LNCAP (cell line): Measurements from ENCODE around the gene DDX20.

Source experiments
- CTCF ChIP-seq: fragments of 450-650 bp; IDR thresholded peaks from 2 replicates; pipeline ENCODE4 v1.5.1; 2017; ENCODE audit warnings: mild to moderate bottlenecking

The DDX20 gene

GRCh38 chr1:111776391-111776790 lies 20.7 kb downstream of the DDX20 start:
- no peak for TF ChIP-seq CTCF

- no peak for TF ChIP-seq CTCF
Observed at GRCh38 chr1:111776861-111777260, 21.2 kb downstream of the DDX20 start.

GRCh38 chr1:111777301-111777700 lies 21.6 kb downstream of the DDX20 start:
- TF ChIP-seq CTCF = no peak

GRCh38 chr1:111778066-111778465 lies 22.4 kb downstream of the DDX20 start:
- TF ChIP-seq CTCF = no peak

- no peak for TF ChIP-seq CTCF
Observed at GRCh38 chr1:111778541-111779051, 22.9 kb downstream of the DDX20 start.

GRCh38 chr1:111779546-111779945 lies 23.8 kb downstream of the DDX20 start:
- no peak for TF ChIP-seq CTCF

- TF ChIP-seq CTCF = no peak
Observed at GRCh38 chr1:111784273-111784901, 28.7 kb downstream of the DDX20 start.

DNA sequence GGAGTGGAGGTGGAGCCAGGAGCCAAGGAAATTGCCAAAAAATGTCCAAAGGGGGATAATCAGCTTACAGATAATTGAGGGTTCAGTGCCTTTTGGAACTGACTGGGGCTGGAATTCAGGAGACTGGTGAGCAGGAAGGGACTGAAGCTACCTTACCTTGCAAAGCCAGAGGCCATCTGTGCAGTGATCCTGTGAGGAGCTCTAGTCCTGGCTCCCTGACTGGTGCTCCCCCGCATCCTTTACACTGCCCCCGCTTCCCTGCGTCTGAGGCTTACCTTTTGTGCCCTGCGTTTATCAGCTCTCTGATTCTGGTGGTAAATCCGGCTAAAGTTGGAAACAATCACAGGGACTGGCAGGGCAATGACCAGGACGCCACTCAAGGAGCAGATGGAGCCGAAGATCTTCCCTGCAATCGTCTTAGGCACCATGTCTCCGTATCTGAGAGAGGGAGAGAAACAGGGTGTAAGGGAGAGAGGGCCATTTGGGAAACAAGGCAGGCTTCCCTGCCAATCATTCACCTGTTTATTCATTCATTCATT lies 31.0 kb downstream of the DDX20 start:
- TF ChIP-seq CTCF = no peak
